Loucy (cell line): ENCODE measurements around the gene RAI1.

Source experiments
- H2AFZ ChIP-seq: fragments of 200-600 bp; sonication (generic); 2 replicates; pipeline ENCODE4 v1.6.0; 2016; ENCODE audit warnings: antibody characterized with exemption, mild to moderate bottlenecking, low read length, moderate library complexity
- H3F3A ChIP-seq: fragments of 200-600 bp; 2 replicates; pipeline ENCODE4 v1.6.0; 2016; ENCODE audit warnings: antibody characterized with exemption, low read depth, mild to moderate bottlenecking
- H3K27me3 ChIP-seq: fragments of 200-600 bp; sonication (generic); 2 replicates; pipeline ENCODE4 v1.6.1; 2014; ENCODE audit warnings: low read length, mild to moderate bottlenecking; ENCODE audit not compliant: insufficient read depth, poor library complexity, severe bottlenecking
- H3K36me3 ChIP-seq: fragments of 200-600 bp; sonication (generic); 2 replicates; pipeline ENCODE4 v1.6.1; 2016; ENCODE audit warnings: low read length; ENCODE audit not compliant: insufficient read depth
- H3K4me1 ChIP-seq: fragments of 200-600 bp; sonication (generic); 2 replicates; pipeline ENCODE4 v1.5.1; 2014; ENCODE audit warnings: low read length, mild to moderate bottlenecking; ENCODE audit not compliant: insufficient read depth, poor library complexity, severe bottlenecking
- H3K4me2 ChIP-seq: fragments of 200-600 bp; sonication (generic); 2 replicates; pipeline ENCODE4 v1.6.0; 2014; ENCODE audit warnings: antibody characterized with exemption, low read length, low read depth, mild to moderate bottlenecking; ENCODE audit not compliant: poor library complexity, severe bottlenecking
- H3K4me3 ChIP-seq: fragments of 200-600 bp; sonication (generic); 2 replicates; pipeline ENCODE4 v1.5.1; 2014; ENCODE audit warnings: low read length, mild to moderate bottlenecking, mixed read lengths; ENCODE audit not compliant: poor library complexity, severe bottlenecking
- H3K79me2 ChIP-seq: fragments of 200-600 bp; sonication (generic); 2 replicates; pipeline ENCODE4 v1.6.1; 2014; ENCODE audit warnings: low read length; ENCODE audit not compliant: insufficient read depth
- H3K9ac ChIP-seq: fragments of 200-600 bp; sonication (generic); 2 replicates; pipeline ENCODE4 v1.6.0; 2014; ENCODE audit warnings: mild to moderate bottlenecking, low read depth, low read length, moderate library complexity; ENCODE audit not compliant: poor library complexity, severe bottlenecking
- H3K9me2 ChIP-seq: fragments of 200-600 bp; sonication (generic); replicated peaks from 2 replicates; pipeline ENCODE4 v1.6.1; 2016; ENCODE audit warnings: low read depth, low read length, mixed read lengths
- H3K9me3 ChIP-seq: fragments of 200-600 bp; sonication (generic); 2 replicates; pipeline ENCODE4 v1.6.1; 2014; ENCODE audit warnings: mild to moderate bottlenecking, antibody characterized with exemption, low read length, low read depth; ENCODE audit not compliant: insufficient read depth
- H4K20me1 ChIP-seq: fragments of 200-600 bp; sonication (generic); 2 replicates; pipeline ENCODE4 v1.6.0; 2014; ENCODE audit warnings: antibody characterized with exemption, low read length, mild to moderate bottlenecking; ENCODE audit not compliant: insufficient read depth, poor library complexity, severe bottlenecking
- CTCF ChIP-seq: fragments of 200-600 bp; sonication (generic); conservative IDR thresholded peaks from 2 replicates; pipeline ENCODE4 v1.5.1; 2014; ENCODE audit warnings: mild to moderate bottlenecking, antibody characterized with exemption, low read length
- EZH2phosphoT487 ChIP-seq: fragments of 200-600 bp; IDR thresholded peaks from 2 replicates; pipeline ENCODE4 v1.6.1; 2018; ENCODE audit warnings: antibody characterized with exemption, mild to moderate bottlenecking, moderate library complexity, borderline replicate concordance

Gene RAI1

DNA sequence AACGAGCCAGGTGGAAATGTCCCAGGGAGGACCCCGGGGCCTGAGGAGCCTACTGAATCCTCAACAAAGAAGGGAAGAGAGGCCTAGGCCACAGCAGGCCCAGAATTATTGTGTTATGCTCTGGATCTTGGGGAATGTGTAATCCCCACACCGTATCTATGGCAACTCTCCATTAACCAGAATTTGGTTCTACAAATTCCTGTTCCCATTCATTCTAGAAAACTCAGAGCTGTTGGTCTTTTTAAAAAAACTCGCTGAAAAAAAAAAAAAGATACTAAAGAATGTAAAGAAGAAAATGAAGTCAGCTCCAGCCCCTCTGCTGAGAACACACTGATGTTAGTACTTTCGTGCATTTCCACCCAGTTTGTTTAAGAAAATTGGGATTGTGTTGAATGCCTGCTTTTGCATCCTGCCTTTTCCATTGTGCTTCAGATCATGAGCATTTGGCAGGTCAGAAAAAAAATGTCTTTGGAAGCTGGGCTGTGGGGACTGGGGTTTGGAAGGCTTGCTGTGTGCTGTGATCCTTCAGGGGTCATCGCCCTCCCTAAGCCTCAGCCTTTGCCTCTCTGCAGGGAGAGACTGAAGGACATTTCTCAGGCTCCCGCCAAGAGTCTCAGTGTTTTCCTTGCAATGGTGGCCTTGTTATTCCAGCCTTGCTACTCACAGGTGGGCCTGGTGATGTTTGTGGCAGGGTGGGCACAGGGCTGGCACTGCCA lies 86.1 kb downstream of the RAI1 start:
- Histone ChIP-seq H3K9me2 (no peaks in the 10 kb centered on the region), H4K20me1 (peaks cover 34% of the 10 kb centered on the region), H3K9me3 (no peaks in the 10 kb centered on the region), H3K4me1 (peaks cover 93% of the 10 kb centered on the region), H2AFZ (no peak overlapping the region), H3K4me2 (peak overlapping the region; percentile 7), H3F3A (peaks cover 25% of the 10 kb centered on the region), H3K79me2 (peaks cover 84% of the 10 kb centered on the region), H3K4me3 (no peak overlapping the region), H3K36me3 (peaks cover 16% of the 10 kb centered on the region; the same call in 1 of the 2 replicates), H3K9ac (peak overlapping the region; percentile 43), H3K27me3 (no peaks in the 10 kb centered on the region)
- no peak for TF ChIP-seq EZH2phosphoT487
- no peak for TF ChIP-seq CTCF

- Histone ChIP-seq H3K36me3 (peaks cover 16% of the 10 kb centered on the region; the same call in 1 of the 2 replicates), H4K20me1 (peaks cover 38% of the 10 kb centered on the region), H3K4me1 (peaks cover 91% of the 10 kb centered on the region), H3K9me2 (no peaks in the 10 kb centered on the region), H2AFZ (no peak overlapping the region), H3K9ac (peak overlapping the region; percentile 43), H3F3A (peaks cover 21% of the 10 kb centered on the region), H3K27me3 (no peaks in the 10 kb centered on the region), H3K4me3 (no peak overlapping the region), H3K4me2 (peak overlapping the region; percentile 7), H3K79me2 (peaks cover 83% of the 10 kb centered on the region), H3K9me3 (no peaks in the 10 kb centered on the region)
- TF ChIP-seq CTCF: no peak
- no peak for TF ChIP-seq EZH2phosphoT487
Measured at GRCh38 chr17:17767887-17768418, 86.7 kb downstream of the RAI1 start.

GRCh38 chr17:17768424-17769088 lies 87.3 kb downstream of the RAI1 start:
- Histone ChIP-seq H3K9me2 (no peaks in the 10 kb centered on the region), H2AFZ (no peak overlapping the region), H3K9me3 (no peaks in the 10 kb centered on the region), H3K4me3 (no peak overlapping the region), H3F3A (peaks cover 15% of the 10 kb centered on the region), H3K27me3 (no peaks in the 10 kb centered on the region), H3K4me1 (peaks cover 85% of the 10 kb centered on the region), H3K79me2 (peaks cover 89% of the 10 kb centered on the region), H3K36me3 (peaks cover 14% of the 10 kb centered on the region; the same call in 1 of the 2 replicates), H3K9ac (peak overlapping the region; percentile 43), H3K4me2 (peak overlapping the region; percentile 7), H4K20me1 (peaks cover 41% of the 10 kb centered on the region)
- no peak for TF ChIP-seq EZH2phosphoT487
- TF ChIP-seq CTCF: no peak
